HepG2 (cell line): Measurements from ENCODE around the gene HNRNPA1L2. TPM values are rescaled to one million over a fixed set of nuclear protein-coding genes. Genes with fewer than 3 reads are reported as not detected.
"Not testable (repeated sequence)": the region's sequence is repeated elsewhere in the genome, so short reads cannot be mapped to it uniquely, and the experiment has no call there.

ENCODE experiments used
- ATAC-seq: fragments of 200-7000 bp; cut with Tn5 transposase; 3 replicates; pipeline ENCODE4 v1.9.1; 2020; ENCODE audit warnings: mild to moderate bottlenecking, moderate library complexity
- BruUV-seq: library from RNA; stranded (reverse); fragments of 400-500 nt; replicated peaks from 2 replicates; lab custom pipeline; 2021; lab: Mats Ljungman, UMichigan
- CTCF ChIA-PET: fragments of 300-600 bp; formaldehyde crosslinking; extraction: SDS; loops from one replicate; lab custom pipeline; 2021; ENCODE audit warnings: low total read pairs, inconsistent platforms, low intra/inter-chr PET ratio; lab: Yijun Ruan, JAX
- POLR2A ChIA-PET: fragments of 350-600 bp; sonication (Branson Sonifier 250); formaldehyde crosslinking; loops from one replicate; lab custom pipeline; 2020; ENCODE audit warnings: antibody characterized with exemption, inconsistent platforms; lab: Yijun Ruan, JAX
- DNase-seq: peaks from one replicate; pipeline ENCODE4 v3.0.0-alpha.2; 2015; ENCODE audit warnings: low spot score
- FAIRE-seq: peaks from 3 replicates; lab custom pipeline; 2011; peaks lifted over from hg19 to GRCh38; lab: Jason Lieb, UNC
- H2AFZ ChIP-seq: one replicate; pipeline ENCODE4 v1.6.1; 2011; ENCODE audit warnings: low read length, inconsistent platforms
- H3K27ac ChIP-seq: fragments of 300-600 bp; 3 replicates; pipeline ENCODE4 v1.8.0; 2011; ENCODE audit warnings: mixed run types, mild to moderate bottlenecking, mixed read lengths, low read length, inconsistent platforms; ENCODE audit not compliant: insufficient read depth; ENCODE audit errors: extremely low read length
- H3K27me3 ChIP-seq, 2 experiments: fragments of 200-600 bp in 1 of 2; 2 replicates in 1 of 2; 3 replicates in 1 of 2; pipeline versions ENCODE4 v1.6.0 to v1.8.0; 2011; ENCODE audit warnings: low read length in 2 of 2, mild to moderate bottlenecking in 2 of 2, moderate library complexity in 2 of 2, inconsistent platforms in 1 of 2; ENCODE audit not compliant: insufficient read depth in 2 of 2, control insufficient read depth in 1 of 2
- H3K36me3 ChIP-seq, 2 experiments: fragments of 200-600 bp in 1 of 2; replicated peaks in 1 of 2; 2 replicates in 1 of 2; 3 replicates in 1 of 2; pipeline versions ENCODE4 v1.5.1 to v1.8.0; 2011; ENCODE audit warnings: low read length in 2 of 2, inconsistent platforms in 1 of 2; ENCODE audit not compliant: insufficient read depth in 2 of 2, control insufficient read depth in 1 of 2
- H3K4me1 ChIP-seq: 2 replicates; pipeline ENCODE4 v1.5.1; 2012; ENCODE audit warnings: low read length, inconsistent platforms; ENCODE audit not compliant: insufficient read depth
- H3K4me2 ChIP-seq: 2 replicates; pipeline ENCODE4 v1.6.0; 2011; ENCODE audit warnings: low read depth, low read length, inconsistent platforms
- H3K4me3 ChIP-seq, 3 experiments: fragments of 200-600 bp in 1 of 3; sonication (generic), shearing (Covaris generic) in 1 of 3; replicated peaks in 1 of 3; 2 replicates each; pipeline ENCODE4 v1.5.1; 2011 to 2016; ENCODE audit warnings: low read length in 3 of 3, inconsistent platforms in 2 of 3, low read depth in 2 of 3, mild to moderate bottlenecking in 2 of 3, control low read depth in 1 of 3, mixed read lengths in 1 of 3; ENCODE audit not compliant: insufficient read depth in 1 of 3
- H3K79me2 ChIP-seq: one replicate; pipeline ENCODE4 v1.6.1; 2011; ENCODE audit warnings: low read length, inconsistent platforms; ENCODE audit not compliant: insufficient read depth
- H3K9ac ChIP-seq: 2 replicates; pipeline ENCODE4 v1.6.0; 2011; ENCODE audit warnings: mild to moderate bottlenecking, low read depth, low read length, inconsistent platforms; ENCODE audit not compliant: insufficient read depth
- H3K9me3 ChIP-seq: 2 replicates; pipeline ENCODE4 v1.5.1; 2012; ENCODE audit warnings: mild to moderate bottlenecking, low read length
- H4K20me1 ChIP-seq: 2 replicates; pipeline ENCODE4 v1.6.0; 2011; ENCODE audit warnings: inconsistent platforms, mild to moderate bottlenecking, low read length, moderate library complexity; ENCODE audit not compliant: insufficient read depth
- NCOA5 ChIP-seq: sonication (generic); formaldehyde crosslinking; IDR thresholded peaks from 2 replicates; pipeline ENCODE4 v1.4.0; 2020; ENCODE audit warnings: missing genetic modification reagents
- WGBS: methylation state at CpG from one replicate; pipeline ENCODE4 v1.1.6; 2017; ENCODE audit warnings: low lambda C conversion rate; 5-methylcytosine and 5-hydroxymethylcytosine counted together
- in situ Hi-C: cut with HindIII; loops from 2 replicates; pipeline ENCODE4 v1.10.0; 2017; ENCODE audit warnings: low pct_unique_long_range_greater_than_20kb; ENCODE audit not compliant: extremely low pct_ligation_motif_present
- intact Hi-C: fragments of 100-400 bp; cut with micrococcal nuclease; formaldehyde crosslinking; loops from one replicate; pipeline ENCODE4 v1.10.0; 2022; ENCODE audit not compliant: unreplicated experiment
- polyA plus RNA-seq, 8 experiments: library from polyadenylated mRNA; depleted of rRNA in 3 of 8; stranded (reverse) in 7 of 8; unstranded in 1 of 8; fragments of >200 nt; fragmentation: Illumina TruSeq in 4 of 8; extraction: Trizol in 4 of 8; gene quantifications; 2 replicates each; pipeline versions ENCODE4 v1.2.1 to v1.2.3, GENCODE V29; 2011 to 2016; ENCODE audit warnings: low read depth in 4 of 8, missing spikeins in 1 of 8, mixed read lengths in 1 of 8; ENCODE audit not compliant: insufficient read depth in 1 of 8
- total RNA-seq, 5 experiments: library from RNA; depleted of rRNA; stranded (reverse); fragments of >200 nt; fragmentation: Illumina TruSeq; extraction: Trizol; gene quantifications; 2 replicates each; pipeline ENCODE4 v1.2.3, GENCODE V29; 2016; ENCODE audit warnings: low read depth in 1 of 5

HNRNPA1L2 gene
- total and polyA plus RNA-seq, 2 of the 13 experiments (the other 11 are each of a cell fraction or from before 2014, with no cell fraction given) = 3.6 to 7.1 TPM

DNA sequence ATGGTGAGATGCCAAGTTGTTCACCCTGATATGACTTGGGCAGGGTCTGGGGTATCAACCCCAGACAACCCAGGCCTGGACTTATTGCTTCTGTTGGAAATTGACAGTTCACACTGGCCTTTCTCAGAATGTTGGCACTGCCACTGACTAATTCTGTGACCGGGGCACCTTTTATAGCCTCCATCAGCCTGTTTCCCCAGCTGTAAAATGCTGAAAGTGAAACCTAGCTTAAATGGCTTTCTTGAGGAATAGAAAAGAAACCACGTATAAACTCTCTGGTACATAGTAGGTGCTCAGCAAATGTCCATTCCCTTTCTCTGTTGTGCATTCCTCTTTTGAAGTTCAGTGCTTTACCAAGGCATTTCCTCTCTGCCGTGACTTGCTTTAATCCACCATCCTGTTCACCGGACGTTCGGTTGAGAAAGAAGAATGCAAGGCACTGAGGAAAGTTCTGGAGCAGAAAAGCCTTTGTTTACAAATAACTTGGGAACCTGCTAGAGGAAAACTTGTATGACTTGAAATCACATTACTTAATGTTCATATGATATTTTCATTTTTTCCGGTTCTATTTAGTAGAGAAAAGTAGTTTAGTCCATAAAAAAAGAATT lies 11.0 kb upstream of the HNRNPA1L2 start:
- FAIRE-seq, DNase-seq, POLR2A ChIA-PET, H3K4me2 ChIP-seq, ATAC-seq, H3K27me3 ChIP-seq, H4K20me1 ChIP-seq, H3K9ac ChIP-seq, intact Hi-C loops, H2AFZ ChIP-seq, BruUV-seq, H3K4me1 ChIP-seq, CTCF ChIA-PET, H3K4me3 ChIP-seq, H3K79me2 ChIP-seq, in situ Hi-C loops, H3K27ac ChIP-seq, H3K9me3 ChIP-seq: not testable (repeated sequence)
- 95% methylated on average over 7 of the region's 7 CpGs for WGBS
- H3K36me3 ChIP-seq = peaks cover 3 to 11% of the 10 kb centered on the region in 2 experiments; a peak in 3 of 5 replicates

DNA sequence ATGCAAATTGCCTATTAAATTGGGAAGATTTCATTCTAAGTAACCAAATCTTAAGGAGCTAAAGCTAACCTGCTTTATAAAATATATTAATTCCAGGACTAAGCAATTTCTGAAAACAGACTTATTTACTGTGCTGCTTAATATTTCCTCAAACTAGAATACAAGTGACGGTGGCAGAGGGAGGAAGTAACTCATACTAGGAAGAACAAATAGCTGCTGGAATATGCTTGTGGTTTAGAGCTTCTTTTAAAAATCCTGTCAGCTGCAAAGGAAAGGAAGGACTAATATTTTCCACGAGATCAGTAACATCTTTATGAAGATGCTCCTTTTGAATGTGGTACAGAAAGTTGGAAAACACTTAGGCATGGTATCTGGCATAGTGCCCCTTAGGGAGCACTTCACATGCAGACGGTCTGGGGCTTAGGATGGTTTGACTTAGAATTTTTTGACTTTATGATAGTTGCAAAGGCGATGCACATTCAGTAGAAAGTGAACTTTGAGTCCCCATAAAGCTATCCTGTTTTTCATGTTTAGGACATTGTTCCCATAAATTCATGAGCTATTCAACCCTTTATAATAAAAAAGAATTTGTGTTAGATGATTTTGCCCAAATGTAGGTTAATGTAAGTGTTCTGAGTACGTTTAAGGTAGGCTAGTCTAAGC lies 3.4 kb upstream of the HNRNPA1L2 start:
- no peak overlapping the region for H3K27ac ChIP-seq
- peaks cover 3 to 10% of the 10 kb centered on the region in 2 experiments; a peak in 1 of 5 replicates for H3K36me3 ChIP-seq
- BruUV-seq = no TSS peak
- H3K4me2 ChIP-seq = no peak overlapping the region
- no peak for DNase-seq
- H2AFZ ChIP-seq = no peak overlapping the region
- no peaks in the 10 kb centered on the region for H3K27me3 ChIP-seq
- TF ChIP-seq NCOA5 (CRISPR knock-in tag) = no peak
- TF ChIP-seq, all 625 proteins: peak for 0
- WGBS = 97% methylated on average over 5 of the region's 5 CpGs
- ATAC-seq = no peak
- ChIA-PET POLR2A (interaction anchor here (1.8 kb wide), 1 partner anchor 14 kb away, joined by 4 read pairs; the partner anchor contains the start of gene SUGT1), CTCF (no interaction called here)
- intact Hi-C loops (no loop called here), in situ Hi-C loops (no loop called here)
- no peaks in the 10 kb centered on the region for H3K9me3 ChIP-seq
- FAIRE-seq = no peak
- no peaks in the 10 kb centered on the region for H3K4me1 ChIP-seq
- no peaks in the 10 kb centered on the region for H3K79me2 ChIP-seq
- H4K20me1 ChIP-seq = no peaks in the 10 kb centered on the region
- no peak overlapping the region for H3K9ac ChIP-seq
- H3K4me3 ChIP-seq = no peak overlapping the region
